HCT116 (cell line): ENCODE results near the gene EMC1. TPM values are rescaled to one million over a fixed set of nuclear protein-coding genes. Genes with fewer than 3 reads are reported as not detected.
A peak's percentile ranks its signal among the peaks of the same experiment; 100 is the strongest.

Experiments used
- ATAC-seq: fragments of 200-7000 bp; cut with Tn5 transposase; 2 replicates; pipeline ENCODE4 v1.9.1; 2020; ENCODE audit warnings: mild to moderate bottlenecking, moderate library complexity
- BruUV-seq: library from RNA; stranded (reverse); fragments of 400-500 nt; replicated peaks from 2 replicates; lab custom pipeline; 2021; lab: Mats Ljungman, UMichigan
- CTCF ChIA-PET: fragments of 300-600 bp; sonication (Branson Sonifier 250); formaldehyde crosslinking; loops from one replicate; lab custom pipeline; 2021; ENCODE audit warnings: antibody characterized with exemption; lab: Charles Lee
- POLR2A ChIA-PET: fragments of 300-600, 350-600 bp; sonication (Branson Sonifier 250); formaldehyde crosslinking; loops from one replicate; lab custom pipeline; 2021; ENCODE audit warnings: antibody characterized with exemption; lab: Charles Lee
- RAD21 ChIA-PET, 2 experiments: fragments of 300-600 bp; sonication (Branson Sonifier 250); formaldehyde crosslinking; loops; one replicate each; lab custom pipeline; 2023; ENCODE audit warnings: low total read pairs in 2 of 2; ENCODE audit not compliant: uncharacterized antibody in 2 of 2, unreplicated experiment in 2 of 2, low non-redundant PET in 1 of 2; lab: Charles Lee
- DNase-seq: peaks from one replicate; pipeline ENCODE4 v3.0.0-alpha.2; 2010; ENCODE audit warnings: low read depth, low spot score
- H2AFZ ChIP-seq: fragments of 200-600 bp; shearing (Covaris generic), sonication (generic); 2 replicates; pipeline ENCODE4 v1.6.1; 2017; ENCODE audit warnings: low read depth, mixed run types, mixed read lengths, antibody characterized with exemption, low read length; ENCODE audit not compliant: poor library complexity, severe bottlenecking
- H3K27ac ChIP-seq: 2 replicates; pipeline ENCODE4 v1.5.1; 2012; ENCODE audit warnings: low read depth, low read length
- H3K27me3 ChIP-seq: fragments of 200-600 bp; sonication (generic); 2 replicates; pipeline ENCODE4 v1.6.1; 2016; ENCODE audit warnings: mixed run types, low read length, mixed read lengths; ENCODE audit not compliant: insufficient read depth
- H3K36me3 ChIP-seq, 2 experiments: fragments of 200-500 bp in 1 of 2; fragments of 200-600 bp in 1 of 2; sonication (Bioruptor generic) in 1 of 2; sonication (generic) in 1 of 2; 2 replicates each; pipeline versions ENCODE4 v1.5.1 to v1.6.1; 2014 to 2016; ENCODE audit warnings: low read length in 2 of 2, inconsistent platforms in 1 of 2, mixed read lengths in 1 of 2, mixed run types in 1 of 2; ENCODE audit not compliant: insufficient read depth in 2 of 2, control insufficient read depth in 1 of 2
- H3K4me1 ChIP-seq, 2 experiments: fragments of 200-600 bp in 1 of 2; sonication (generic) in 1 of 2; 2 replicates each; pipeline versions ENCODE4 v1.5.1 to v1.6.1; 2012 to 2017; ENCODE audit warnings: low read length in 2 of 2, inconsistent platforms in 1 of 2, mild to moderate bottlenecking in 1 of 2, mixed read lengths in 1 of 2, mixed run types in 1 of 2, moderate library complexity in 1 of 2; ENCODE audit not compliant: insufficient read depth in 2 of 2, control insufficient read depth in 1 of 2
- H3K4me2 ChIP-seq: fragments of 200-600 bp; sonication (generic); 2 replicates; pipeline ENCODE4 v1.6.1; 2017; ENCODE audit warnings: mixed run types, low read length, mixed read lengths
- H3K4me3 ChIP-seq, 2 experiments: fragments of 200-600 bp in 1 of 2; sonication (generic) in 1 of 2; replicated peaks in 1 of 2; 2 replicates each; pipeline ENCODE4 v1.5.1; 2011 to 2016; ENCODE audit warnings: low read length in 2 of 2, control low read depth in 1 of 2, low read depth in 1 of 2, mild to moderate bottlenecking in 1 of 2, mixed read lengths in 1 of 2, mixed run types in 1 of 2
- H3K79me2 ChIP-seq: fragments of 200-600 bp; sonication (generic); 2 replicates; pipeline ENCODE4 v1.6.1; 2017; ENCODE audit warnings: mild to moderate bottlenecking, mixed run types, low read length, moderate library complexity, mixed read lengths; ENCODE audit not compliant: insufficient read depth
- H3K9ac ChIP-seq: fragments of 200-600 bp; sonication (generic); 2 replicates; pipeline ENCODE4 v1.6.1; 2016; ENCODE audit warnings: low read length, mixed read lengths
- H3K9me2 ChIP-seq: fragments of 200-600 bp; sonication (generic), shearing (Covaris generic); 2 replicates; pipeline ENCODE4 v1.6.1; 2017; ENCODE audit warnings: mixed run types, mild to moderate bottlenecking, moderate library complexity; ENCODE audit not compliant: insufficient read depth
- H3K9me3 ChIP-seq, 2 experiments: fragments of 200-500 bp in 1 of 2; fragments of 200-600 bp in 1 of 2; sonication (Bioruptor generic) in 1 of 2; sonication (generic) in 1 of 2; 2 replicates each; pipeline ENCODE4 v1.6.1; 2014 to 2017; ENCODE audit warnings: low read length in 2 of 2, mixed read lengths in 2 of 2, inconsistent platforms in 1 of 2, low read depth in 1 of 2, mild to moderate bottlenecking in 1 of 2, mixed run types in 1 of 2, moderate library complexity in 1 of 2; ENCODE audit not compliant: control insufficient read depth in 1 of 2, insufficient read depth in 1 of 2
- H4K20me1 ChIP-seq: fragments of 200-600 bp; sonication (generic), shearing (Covaris generic); 2 replicates; pipeline ENCODE4 v1.6.1; 2017; ENCODE audit warnings: mixed run types, mild to moderate bottlenecking, moderate library complexity; ENCODE audit not compliant: insufficient read depth
- CBX3 ChIP-seq: IDR thresholded peaks from 2 replicates; pipeline ENCODE4 v1.6.1; 2012; ENCODE audit warnings: low read depth
- CEBPB ChIP-seq: IDR thresholded peaks from 2 replicates; pipeline ENCODE4 v1.6.1; 2012; ENCODE audit warnings: low read depth
- CTCF ChIP-seq, 3 experiments: fragments of 200-600 bp in 1 of 3; sonication (generic) in 1 of 3; IDR thresholded peaks in 2 of 3; conservative IDR thresholded peaks in 1 of 3; 2 replicates each; pipeline ENCODE4 v1.5.1; 2012 to 2017; ENCODE audit warnings: low read depth in 2 of 3, low read length in 2 of 3, antibody characterized with exemption in 1 of 3, borderline replicate concordance in 1 of 3, control low read depth in 1 of 3, mild to moderate bottlenecking in 1 of 3, mixed read lengths in 1 of 3, mixed run types in 1 of 3, moderate library complexity in 1 of 3; ENCODE audit not compliant: insufficient read depth in 1 of 3
- EGR1 ChIP-seq: IDR thresholded peaks from 2 replicates; pipeline ENCODE4 v1.6.1; 2012; ENCODE audit warnings: low read depth
- ELF1 ChIP-seq: IDR thresholded peaks from 2 replicates; pipeline ENCODE4 v1.6.1; 2012; ENCODE audit warnings: low read depth, borderline replicate concordance
- FOSL1 ChIP-seq: IDR thresholded peaks from 2 replicates; pipeline ENCODE4 v1.6.1; 2012; ENCODE audit warnings: low read depth
- RAD21 ChIP-seq: IDR thresholded peaks from 2 replicates; pipeline ENCODE4 v1.6.1; 2012; ENCODE audit warnings: low read depth, mild to moderate bottlenecking
- REST ChIP-seq: IDR thresholded peaks from 2 replicates; pipeline ENCODE4 v1.6.1; 2012; ENCODE audit warnings: low read depth
- SIN3A ChIP-seq: IDR thresholded peaks from 2 replicates; pipeline ENCODE4 v1.6.1; 2012; ENCODE audit warnings: low read depth
- SP1 ChIP-seq: IDR thresholded peaks from 2 replicates; pipeline ENCODE4 v1.6.1; 2012; ENCODE audit warnings: low read depth
- intact Hi-C: fragments of 100-400 bp; cut with micrococcal nuclease; formaldehyde crosslinking; loops from 2 replicates; pipeline ENCODE4 v1.10.0; 2022
- total RNA-seq: library from RNA; stranded (reverse); gene quantifications from one replicate; pipeline ENCODE4 v1.2.1, GENCODE V29; 2021; ENCODE audit not compliant: unreplicated experiment

The EMC1 gene
- total RNA-seq, 1 experiment from 2014 or later, result 66.6 TPM

- ATAC-seq, result peak; percentile 95
- Histone ChIP-seq H3K27ac (no peak overlapping the region), H3K4me3 (no peak overlapping the region), H2AFZ (no peak overlapping the region), H4K20me1 (peaks cover 3% of the 10 kb centered on the region; the same call in 1 of the 2 replicates), H3K9me2 (no peaks in the 10 kb centered on the region), H3K27me3 (no peaks in the 10 kb centered on the region), H3K9ac (no peak overlapping the region), H3K9me3 (no peaks in the 10 kb centered on the region), H3K36me3 (peaks cover 66 to 73% of the 10 kb centered on the region in 2 experiments), H3K4me2 (no peak overlapping the region), H3K4me1 (no peaks in the 10 kb centered on the region), H3K79me2 (peaks cover 30% of the 10 kb centered on the region)
- TF ChIP-seq RAD21, result peak; percentile 81
- TF ChIP-seq CTCF (IDR thresholded peaks at IDR 0.05 in 2 of 3, conservative IDR thresholded peaks at IDR 0.05 in 1 of 3; ENCODE audit: borderline replicate concordance in 1 of 3, insufficient read depth in 1 of 3, low read depth in 2 of 3, low read length in 2 of 3), result peak; percentile 72 to 96 (median 92)
- TF ChIP-seq SP1, result no peak
- TF ChIP-seq CEBPB, result peak; percentile 44; the same call in 1 of the 2 replicates
- ChIA-PET CTCF (interaction anchor here (0.6 to 1.3 kb wide), 6 partner anchors 9 to 461 kb away, joined by 3 to 8 read pairs (median 4); partner anchors contain the start of gene MRTO4), POLR2A (interaction anchor here (0.6 to 1.0 kb wide), 2 partner anchors 64 to 173 kb away, joined by 3 read pairs; no protein-coding TSS in a partner anchor), RAD21 (no interaction called here)
- no TSS peak for BruUV-seq
- peak; percentile 18 for DNase-seq
- intact Hi-C loops, result loop anchor here (1.0 to 5.0 kb wide), 3 partner anchors 62 to 359 kb away; no protein-coding TSS in a partner anchor
These were observed 10.4 kb downstream of the EMC1 start for GRCh38 chr1:19240673-19241538.

GRCh38 chr1:19239876-19240275 is 11.4 kb downstream of the EMC1 start:
- intact Hi-C loops, result loop anchor here (2.0 to 5.0 kb wide), 2 partner anchors 333 to 358 kb away; no protein-coding TSS in a partner anchor
- ATAC-seq (no peak), DNase-seq (no peak)
- Histone ChIP-seq H3K4me2 (no peak overlapping the region), H3K9me2 (no peaks in the 10 kb centered on the region), H3K36me3 (peaks cover 68 to 76% of the 10 kb centered on the region in 2 experiments), H2AFZ (no peak overlapping the region), H3K79me2 (peaks cover 21% of the 10 kb centered on the region), H4K20me1 (peaks cover 3% of the 10 kb centered on the region; the same call in 1 of the 2 replicates), H3K9me3 (no peaks in the 10 kb centered on the region), H3K9ac (no peak overlapping the region), H3K27me3 (no peaks in the 10 kb centered on the region), H3K4me1 (no peaks in the 10 kb centered on the region), H3K4me3 (no peak overlapping the region), H3K27ac (no peak overlapping the region)
- BruUV-seq, result no TSS peak
- POLR2A ChIA-PET, result no interaction called here
- CTCF ChIA-PET, result no interaction called here
- RAD21 ChIA-PET, result no interaction called here
- no peak for TF ChIP-seq SP1
- TF ChIP-seq CEBPB, result no peak
- TF ChIP-seq FOSL1, result no peak
- TF ChIP-seq ELF1, result no peak
- TF ChIP-seq REST, result no peak
- no peak for TF ChIP-seq EGR1
- no peak for TF ChIP-seq SIN3A
- TF ChIP-seq CBX3, result no peak
